GM06990 (cell line): Measurements from ENCODE around the gene DNAH17.

Experiments used
- DNase-seq: peaks from one replicate; pipeline ENCODE4 v3.0.0-alpha.2; 2011; ENCODE audit not compliant: insufficient read length; ENCODE audit errors: extremely low read depth
- H3K27me3 ChIP-seq: replicated peaks from 2 replicates; pipeline ENCODE4 v1.6.0; 2011; ENCODE audit warnings: low read length; ENCODE audit not compliant: control insufficient read depth, insufficient read depth
- H3K36me3 ChIP-seq: 2 replicates; pipeline ENCODE4 v1.5.1; 2011; ENCODE audit warnings: low read length; ENCODE audit not compliant: control insufficient read depth, insufficient read depth
- H3K4me3 ChIP-seq: replicated peaks from 2 replicates; pipeline ENCODE4 v1.5.1; 2011; ENCODE audit warnings: low read depth, mild to moderate bottlenecking, control low read depth, low read length
- CTCF ChIP-seq: IDR thresholded peaks from 2 replicates; pipeline ENCODE4 v1.5.1; 2011; ENCODE audit warnings: low read length, control low read depth, mild to moderate bottlenecking, inconsistent platforms; ENCODE audit not compliant: insufficient read depth, poor library complexity, severe bottlenecking

Gene DNAH17

GRCh38 chr17:78615631-78616030 is 38.4 kb upstream of the DNAH17 start:
- H3K36me3 ChIP-seq = no peaks in the 10 kb centered on the region
- H3K27me3 ChIP-seq = no peaks in the 10 kb centered on the region
- H3K4me3 ChIP-seq = no peak overlapping the region
- no peak for TF ChIP-seq CTCF
- no peak for DNase-seq

- TF ChIP-seq CTCF = no peak
- Histone ChIP-seq H3K36me3 (no peaks in the 10 kb centered on the region), H3K27me3 (no peaks in the 10 kb centered on the region), H3K4me3 (no peak overlapping the region)
- no peak for DNase-seq
Measured at GRCh38 chr17:78613416-78613815, 36.2 kb upstream of the DNAH17 start.

- DNase-seq = no peak
- no peak for TF ChIP-seq CTCF
- Histone ChIP-seq H3K4me3 (no peak overlapping the region), H3K36me3 (no peaks in the 10 kb centered on the region), H3K27me3 (no peaks in the 10 kb centered on the region)
Measured at GRCh38 chr17:78611607-78612006, 34.4 kb upstream of the DNAH17 start.

GRCh38 chr17:78610951-78611511 is 33.8 kb upstream of the DNAH17 start:
- no peaks in the 10 kb centered on the region for H3K36me3 ChIP-seq
- H3K4me3 ChIP-seq = no peak overlapping the region
- no peak for TF ChIP-seq CTCF
- DNase-seq = no peak
- H3K27me3 ChIP-seq = no peaks in the 10 kb centered on the region

GRCh38 chr17:78609191-78609641 is 32.0 kb upstream of the DNAH17 start:
- H3K4me3 ChIP-seq = no peak overlapping the region
- H3K36me3 ChIP-seq = no peaks in the 10 kb centered on the region
- DNase-seq = no peak
- no peaks in the 10 kb centered on the region for H3K27me3 ChIP-seq
- TF ChIP-seq CTCF = no peak

GRCh38 chr17:78608804-78609186 is 31.6 kb upstream of the DNAH17 start:
- no peak for TF ChIP-seq CTCF
- Histone ChIP-seq H3K4me3 (no peak overlapping the region), H3K27me3 (no peaks in the 10 kb centered on the region), H3K36me3 (no peaks in the 10 kb centered on the region)
- no peak for DNase-seq
